Esophagus squamous epithelium (tissue), 4 donors: ENCODE data around the gene AK8.

Experiments used
- POLR2A ChIP-seq, 4 donors: fragments of 450-650 bp; IDR thresholded peaks; one replicate each; pipeline ENCODE4 v1.6.1; 2017; ENCODE audit warnings: antibody characterized with exemption in 4 of 4, mild to moderate bottlenecking in 4 of 4, moderate library complexity in 3 of 4
- TF ChIP-seq, protein P1 (sequence below), 6 experiments: fragments of 450-650 bp in 4 of 6; fragments of 200-600 bp in 2 of 6; sonication (generic) in 2 of 6; IDR thresholded peaks; one replicate each; pipeline ENCODE4 v1.5.1; 2016 to 2019; ENCODE audit warnings: antibody characterized with exemption in 6 of 6, mild to moderate bottlenecking in 4 of 6, moderate library complexity in 4 of 6

DNA sequence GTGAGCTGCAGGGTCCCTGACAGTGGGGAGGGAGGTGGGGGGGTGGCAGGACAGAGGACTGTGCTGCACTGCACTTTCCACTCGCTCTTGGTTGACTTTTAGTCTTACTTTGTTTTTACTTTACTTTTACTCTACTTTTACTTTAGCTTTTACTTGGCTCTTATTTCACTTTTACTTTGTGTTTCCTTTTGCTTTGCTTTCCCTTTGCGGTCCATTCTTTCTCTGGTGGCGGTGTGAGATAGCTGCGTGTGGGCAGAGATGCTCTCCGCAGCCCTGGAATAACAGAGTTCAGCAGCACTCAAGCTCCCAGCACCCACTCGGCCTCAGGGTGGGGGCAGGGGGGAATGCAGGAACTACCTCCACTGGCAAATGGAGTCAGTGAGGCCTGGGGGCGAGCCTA is 4.7 kb downstream of the AK8 start:
- TF ChIP-seq, protein P1, sequence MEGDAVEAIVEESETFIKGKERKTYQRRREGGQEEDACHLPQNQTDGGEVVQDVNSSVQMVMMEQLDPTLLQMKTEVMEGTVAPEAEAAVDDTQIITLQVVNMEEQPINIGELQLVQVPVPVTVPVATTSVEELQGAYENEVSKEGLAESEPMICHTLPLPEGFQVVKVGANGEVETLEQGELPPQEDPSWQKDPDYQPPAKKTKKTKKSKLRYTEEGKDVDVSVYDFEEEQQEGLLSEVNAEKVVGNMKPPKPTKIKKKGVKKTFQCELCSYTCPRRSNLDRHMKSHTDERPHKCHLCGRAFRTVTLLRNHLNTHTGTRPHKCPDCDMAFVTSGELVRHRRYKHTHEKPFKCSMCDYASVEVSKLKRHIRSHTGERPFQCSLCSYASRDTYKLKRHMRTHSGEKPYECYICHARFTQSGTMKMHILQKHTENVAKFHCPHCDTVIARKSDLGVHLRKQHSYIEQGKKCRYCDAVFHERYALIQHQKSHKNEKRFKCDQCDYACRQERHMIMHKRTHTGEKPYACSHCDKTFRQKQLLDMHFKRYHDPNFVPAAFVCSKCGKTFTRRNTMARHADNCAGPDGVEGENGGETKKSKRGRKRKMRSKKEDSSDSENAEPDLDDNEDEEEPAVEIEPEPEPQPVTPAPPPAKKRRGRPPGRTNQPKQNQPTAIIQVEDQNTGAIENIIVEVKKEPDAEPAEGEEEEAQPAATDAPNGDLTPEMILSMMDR (IDR thresholded peaks at IDR 0.05): no peak
- no peak for TF ChIP-seq POLR2A (IDR thresholded peaks at IDR 0.05)
